Vagina (tissue), 2 donors: ENCODE data around the gene VPS13C. TPM values are rescaled to one million over a fixed set of nuclear protein-coding genes. Genes with fewer than 3 reads are reported as not detected.

Experiments used
- DNase-seq, 2 donors: peaks; one replicate each; pipeline ENCODE4 v3.0.0-alpha.2; 2017; ENCODE audit errors: extremely low spot score in 2 of 2
- H3K27ac ChIP-seq: fragments of 200-600 bp; sonication (generic); one replicate; pipeline ENCODE4 v1.5.1; 2019
- H3K27me3 ChIP-seq: fragments of 200-600 bp; sonication (generic); one replicate; pipeline ENCODE4 v1.5.1; 2019
- H3K36me3 ChIP-seq, 2 donors: fragments of 200-600 bp; sonication (generic); one replicate each; pipeline ENCODE4 v1.5.1; 2017 to 2019
- H3K4me1 ChIP-seq: fragments of 200-600 bp; sonication (generic); one replicate; pipeline ENCODE4 v1.5.1; 2019
- H3K4me3 ChIP-seq, 2 donors: fragments of 200-600 bp; sonication (generic); 1 replicate in 1 of 2; 2 replicates in 1 of 2; pipeline ENCODE4 v1.5.1; 2016 to 2019
- H3K9me3 ChIP-seq: fragments of 200-600 bp; sonication (generic); one replicate; pipeline ENCODE4 v1.5.1; 2019
- POLR2A ChIP-seq, 2 donors: fragments of 450-650 bp; IDR thresholded peaks; one replicate each; pipeline ENCODE4 v1.6.1; 2017; ENCODE audit warnings: antibody characterized with exemption in 2 of 2, mild to moderate bottlenecking in 2 of 2, moderate library complexity in 2 of 2
- POLR2AphosphoS5 ChIP-seq, 2 donors: sonication (generic); formaldehyde crosslinking; IDR thresholded peaks; one replicate each; pipeline ENCODE4 v1.9.0; 2017; ENCODE audit warnings: antibody characterized with exemption in 2 of 2, mild to moderate bottlenecking in 2 of 2, low read depth in 1 of 2; ENCODE audit not compliant: insufficient read depth in 1 of 2
- intact Hi-C: fragments of 100-400 bp; cut with DNase I; formaldehyde crosslinking; loops from one replicate; pipeline ENCODE4 v1.15.1; 2023
- total RNA-seq: library from RNA; depleted of rRNA; stranded (reverse); fragments of >200 nt; gene quantifications from one replicate; pipeline ENCODE4 v1.2.3, GENCODE V29; 2016
- TF ChIP-seq, protein P1 (sequence below), 3 experiments: fragments of 450-650 bp in 2 of 3; fragments of 200-600 bp in 1 of 3; sonication (generic) in 1 of 3; IDR thresholded peaks; one replicate each; pipeline ENCODE4 v1.5.1; 2017 to 2019; ENCODE audit warnings: antibody characterized with exemption in 3 of 3, mild to moderate bottlenecking in 2 of 3, moderate library complexity in 2 of 3

VPS13C gene
- total RNA-seq, 1 donor from 2014 or later, result 52.5 TPM

DNA sequence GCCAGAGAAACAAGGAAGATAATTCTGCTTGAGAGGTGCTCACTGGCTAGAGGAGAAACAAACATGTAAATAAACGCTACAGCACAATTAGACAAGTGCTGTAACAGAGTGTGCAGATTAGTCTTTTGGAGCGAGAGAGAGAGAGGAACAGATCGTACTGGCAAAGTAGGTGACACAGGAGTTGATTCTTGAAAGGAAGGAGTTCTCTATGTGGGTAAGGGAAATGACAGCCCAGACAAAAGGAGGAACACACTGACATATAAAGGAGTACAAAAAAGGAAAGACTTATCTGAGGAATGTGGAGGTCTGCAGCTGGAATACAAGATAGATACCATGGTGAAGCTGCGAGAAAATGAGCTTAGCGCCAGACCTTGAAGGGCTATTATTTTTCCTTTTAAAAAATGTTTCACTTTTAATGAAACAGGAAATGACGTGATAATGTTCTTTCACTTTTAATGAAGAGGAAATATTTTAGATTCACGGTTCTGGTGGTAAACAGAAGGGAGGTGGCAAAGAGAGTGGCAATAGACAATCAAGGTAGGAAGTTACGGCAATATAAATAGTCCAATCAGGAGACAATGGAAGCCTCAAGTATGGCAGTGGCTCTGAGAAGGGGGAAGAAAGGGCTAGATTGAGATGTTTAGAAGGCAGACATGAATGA is 202.9 kb downstream of the VPS13C start:
- Histone ChIP-seq H3K27me3 (no peaks in the 10 kb centered on the region), H3K4me1 (no peaks in the 10 kb centered on the region), H3K36me3 (peaks cover 0 to 3% of the 10 kb centered on the region in 2 donors), H3K4me3 (no peak overlapping the region), H3K9me3 (no peaks in the 10 kb centered on the region), H3K27ac (no peak overlapping the region)
- intact Hi-C loops, result no loop called here
- TF ChIP-seq, protein P1, sequence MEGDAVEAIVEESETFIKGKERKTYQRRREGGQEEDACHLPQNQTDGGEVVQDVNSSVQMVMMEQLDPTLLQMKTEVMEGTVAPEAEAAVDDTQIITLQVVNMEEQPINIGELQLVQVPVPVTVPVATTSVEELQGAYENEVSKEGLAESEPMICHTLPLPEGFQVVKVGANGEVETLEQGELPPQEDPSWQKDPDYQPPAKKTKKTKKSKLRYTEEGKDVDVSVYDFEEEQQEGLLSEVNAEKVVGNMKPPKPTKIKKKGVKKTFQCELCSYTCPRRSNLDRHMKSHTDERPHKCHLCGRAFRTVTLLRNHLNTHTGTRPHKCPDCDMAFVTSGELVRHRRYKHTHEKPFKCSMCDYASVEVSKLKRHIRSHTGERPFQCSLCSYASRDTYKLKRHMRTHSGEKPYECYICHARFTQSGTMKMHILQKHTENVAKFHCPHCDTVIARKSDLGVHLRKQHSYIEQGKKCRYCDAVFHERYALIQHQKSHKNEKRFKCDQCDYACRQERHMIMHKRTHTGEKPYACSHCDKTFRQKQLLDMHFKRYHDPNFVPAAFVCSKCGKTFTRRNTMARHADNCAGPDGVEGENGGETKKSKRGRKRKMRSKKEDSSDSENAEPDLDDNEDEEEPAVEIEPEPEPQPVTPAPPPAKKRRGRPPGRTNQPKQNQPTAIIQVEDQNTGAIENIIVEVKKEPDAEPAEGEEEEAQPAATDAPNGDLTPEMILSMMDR (IDR thresholded peaks at IDR 0.05), result no peak
- no peak for TF ChIP-seq POLR2AphosphoS5 (IDR thresholded peaks at IDR 0.05; ENCODE audit: insufficient read depth in 1 of 2, low read depth in 1 of 2)
- TF ChIP-seq POLR2A (IDR thresholded peaks at IDR 0.05), result no peak
- no peak for DNase-seq

DNA sequence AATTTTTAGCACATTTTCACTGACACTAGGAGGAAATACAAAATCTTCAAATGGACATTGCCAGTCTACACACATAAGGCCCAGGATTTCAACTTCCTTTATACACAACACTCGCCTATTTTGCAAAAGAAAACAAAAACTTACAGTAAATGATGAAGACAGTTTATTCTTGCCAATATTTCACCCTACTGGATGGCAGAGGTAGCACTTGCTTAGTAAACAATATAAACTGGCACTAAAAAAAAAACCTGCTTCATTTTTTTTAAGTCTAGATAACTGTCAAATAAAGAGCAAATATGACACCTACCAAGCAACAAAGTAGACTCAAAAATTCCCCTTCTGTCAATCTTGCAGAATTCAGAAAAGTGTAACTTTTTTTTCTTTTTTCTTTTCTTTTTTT is 204.0 kb downstream of the VPS13C start:
- TF ChIP-seq POLR2A (IDR thresholded peaks at IDR 0.05) (no peak), POLR2AphosphoS5 (IDR thresholded peaks at IDR 0.05; ENCODE audit: insufficient read depth in 1 of 2, low read depth in 1 of 2) (no peak)
- TF ChIP-seq, protein P1 (IDR thresholded peaks at IDR 0.05), result no peak
- H3K36me3 ChIP-seq, result peaks cover 0 to 10% of the 10 kb centered on the region in 2 donors

DNA sequence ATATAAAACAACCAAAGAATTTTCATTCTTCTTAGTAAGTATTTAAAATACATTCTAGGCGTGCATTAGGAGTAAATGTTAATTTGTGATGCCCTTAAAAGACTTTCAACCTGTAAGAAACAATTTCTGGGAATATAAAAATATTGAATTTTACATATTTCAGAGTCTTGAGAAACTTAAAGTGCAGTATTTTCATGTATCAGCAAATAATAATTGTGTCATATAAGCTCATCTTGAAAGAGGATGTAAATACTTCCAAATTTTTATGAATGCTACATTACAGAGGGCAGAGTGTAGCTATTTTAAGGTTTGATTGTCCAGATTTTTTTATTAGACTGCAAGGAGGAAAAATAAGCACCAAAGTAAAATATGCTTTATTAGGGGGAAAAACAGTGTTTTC is 207.1 kb downstream of the VPS13C start:
- Histone ChIP-seq H3K36me3 (peaks cover 0 to 14% of the 10 kb centered on the region in 2 donors), H3K9me3 (no peaks in the 10 kb centered on the region), H3K4me3 (no peak overlapping the region), H3K27me3 (no peaks in the 10 kb centered on the region), H3K27ac (no peak overlapping the region), H3K4me1 (no peaks in the 10 kb centered on the region)
- intact Hi-C loops, result no loop called here
- no peak for TF ChIP-seq POLR2AphosphoS5 (IDR thresholded peaks at IDR 0.05; ENCODE audit: insufficient read depth in 1 of 2, low read depth in 1 of 2)
- TF ChIP-seq, protein P1 (IDR thresholded peaks at IDR 0.05), result no peak
- TF ChIP-seq POLR2A (IDR thresholded peaks at IDR 0.05), result no peak
- no peak for DNase-seq

More for the DNA sequence above, 204.0 kb downstream of the VPS13C start:
- DNase-seq, result no peak
- intact Hi-C loops, result no loop called here
- no peaks in the 10 kb centered on the region for H3K9me3 ChIP-seq
- H3K4me3 ChIP-seq, result no peak overlapping the region
- no peak overlapping the region for H3K27ac ChIP-seq
- no peaks in the 10 kb centered on the region for H3K27me3 ChIP-seq
- H3K4me1 ChIP-seq, result no peaks in the 10 kb centered on the region

DNA sequence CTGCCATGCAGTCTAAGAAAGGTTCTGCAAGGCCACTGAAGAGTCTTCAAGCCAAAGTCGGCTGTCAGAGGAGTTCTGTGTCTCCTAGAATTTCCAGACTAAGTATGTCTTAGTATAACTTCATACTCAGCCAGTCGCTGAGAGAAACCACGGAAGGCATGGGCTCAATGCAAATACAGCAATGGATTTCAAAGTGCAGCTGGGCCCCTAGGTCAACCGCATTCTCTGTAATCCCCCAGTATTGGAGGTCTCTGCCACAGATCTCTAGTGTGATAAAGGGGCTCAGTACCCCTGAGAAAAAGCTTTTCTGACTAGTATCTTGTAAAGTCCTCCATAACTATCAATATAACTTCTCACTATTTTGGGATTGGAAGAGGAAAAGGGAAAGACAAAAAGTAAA is 208.3 kb downstream of the VPS13C start:
- Histone ChIP-seq H3K4me1 (no peaks in the 10 kb centered on the region), H3K27ac (no peak overlapping the region), H3K27me3 (no peaks in the 10 kb centered on the region), H3K4me3 (no peak overlapping the region), H3K9me3 (no peaks in the 10 kb centered on the region), H3K36me3 (peaks cover 0 to 14% of the 10 kb centered on the region in 2 donors)
- no peak for DNase-seq
- intact Hi-C loops, result no loop called here
- no peak for TF ChIP-seq POLR2A (IDR thresholded peaks at IDR 0.05)
- TF ChIP-seq, protein P1 (IDR thresholded peaks at IDR 0.05), result no peak
- no peak for TF ChIP-seq POLR2AphosphoS5 (IDR thresholded peaks at IDR 0.05; ENCODE audit: insufficient read depth in 1 of 2, low read depth in 1 of 2)

- H3K4me3 ChIP-seq, result no peak overlapping the region
- no peak overlapping the region for H3K27ac ChIP-seq
- intact Hi-C loops, result no loop called here
- no peaks in the 10 kb centered on the region for H3K4me1 ChIP-seq
- DNase-seq, result no peak
- H3K9me3 ChIP-seq, result no peaks in the 10 kb centered on the region
- no peaks in the 10 kb centered on the region for H3K27me3 ChIP-seq
- TF ChIP-seq POLR2AphosphoS5 (IDR thresholded peaks at IDR 0.05; ENCODE audit: insufficient read depth in 1 of 2, low read depth in 1 of 2) (no peak), POLR2A (IDR thresholded peaks at IDR 0.05) (no peak)
- TF ChIP-seq, protein P1 (IDR thresholded peaks at IDR 0.05), result no peak
- H3K36me3 ChIP-seq, result peaks cover 0 to 14% of the 10 kb centered on the region in 2 donors
These were observed 210.8 kb downstream of the VPS13C start for GRCh38 chr15:61849447-61849846.
